ENCODE measurements around the gene CEP112. TPM values are rescaled to one million over a fixed set of nuclear protein-coding genes. Genes with fewer than 3 reads are reported as not detected.

CEP112 gene
- total and polyA plus RNA-seq, 2 of the 13 experiments (the other 11 are each of a cell fraction or from before 2014, with no cell fraction given): 1.2 to 3.4 TPM

DNA sequence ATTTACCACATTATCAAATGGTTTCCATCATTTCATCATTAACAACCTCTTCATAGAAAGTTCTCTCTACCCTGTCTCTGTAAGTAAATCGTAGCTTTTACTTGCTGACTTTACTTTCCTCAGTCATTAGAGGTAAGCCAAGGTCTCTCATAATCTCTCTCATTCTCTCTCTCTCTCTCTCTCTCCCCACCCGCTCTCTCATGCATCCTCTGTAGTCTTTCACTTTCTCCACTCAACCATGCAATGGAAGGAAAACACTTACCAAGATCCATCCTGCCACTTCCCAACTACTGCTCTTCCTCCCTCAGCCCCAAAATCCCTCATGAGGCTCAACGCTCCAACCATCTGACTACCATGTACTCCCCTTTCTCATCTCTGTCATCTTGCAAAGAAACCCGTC lies 6.1 kb downstream of the CEP112 start (continued):
- TF ChIP-seq, protein P1, sequence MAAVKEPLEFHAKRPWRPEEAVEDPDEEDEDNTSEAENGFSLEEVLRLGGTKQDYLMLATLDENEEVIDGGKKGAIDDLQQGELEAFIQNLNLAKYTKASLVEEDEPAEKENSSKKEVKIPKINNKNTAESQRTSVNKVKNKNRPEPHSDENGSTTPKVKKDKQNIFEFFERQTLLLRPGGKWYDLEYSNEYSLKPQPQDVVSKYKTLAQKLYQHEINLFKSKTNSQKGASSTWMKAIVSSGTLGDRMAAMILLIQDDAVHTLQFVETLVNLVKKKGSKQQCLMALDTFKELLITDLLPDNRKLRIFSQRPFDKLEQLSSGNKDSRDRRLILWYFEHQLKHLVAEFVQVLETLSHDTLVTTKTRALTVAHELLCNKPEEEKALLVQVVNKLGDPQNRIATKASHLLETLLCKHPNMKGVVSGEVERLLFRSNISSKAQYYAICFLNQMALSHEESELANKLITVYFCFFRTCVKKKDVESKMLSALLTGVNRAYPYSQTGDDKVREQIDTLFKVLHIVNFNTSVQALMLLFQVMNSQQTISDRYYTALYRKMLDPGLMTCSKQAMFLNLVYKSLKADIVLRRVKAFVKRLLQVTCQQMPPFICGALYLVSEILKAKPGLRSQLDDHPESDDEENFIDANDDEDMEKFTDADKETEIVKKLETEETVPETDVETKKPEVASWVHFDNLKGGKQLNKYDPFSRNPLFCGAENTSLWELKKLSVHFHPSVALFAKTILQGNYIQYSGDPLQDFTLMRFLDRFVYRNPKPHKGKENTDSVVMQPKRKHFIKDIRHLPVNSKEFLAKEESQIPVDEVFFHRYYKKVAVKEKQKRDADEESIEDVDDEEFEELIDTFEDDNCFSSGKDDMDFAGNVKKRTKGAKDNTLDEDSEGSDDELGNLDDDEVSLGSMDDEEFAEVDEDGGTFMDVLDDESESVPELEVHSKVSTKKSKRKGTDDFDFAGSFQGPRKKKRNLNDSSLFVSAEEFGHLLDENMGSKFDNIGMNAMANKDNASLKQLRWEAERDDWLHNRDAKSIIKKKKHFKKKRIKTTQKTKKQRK (IDR thresholded peaks at IDR 0.05; ENCODE audit: low read length): no peak

DNA sequence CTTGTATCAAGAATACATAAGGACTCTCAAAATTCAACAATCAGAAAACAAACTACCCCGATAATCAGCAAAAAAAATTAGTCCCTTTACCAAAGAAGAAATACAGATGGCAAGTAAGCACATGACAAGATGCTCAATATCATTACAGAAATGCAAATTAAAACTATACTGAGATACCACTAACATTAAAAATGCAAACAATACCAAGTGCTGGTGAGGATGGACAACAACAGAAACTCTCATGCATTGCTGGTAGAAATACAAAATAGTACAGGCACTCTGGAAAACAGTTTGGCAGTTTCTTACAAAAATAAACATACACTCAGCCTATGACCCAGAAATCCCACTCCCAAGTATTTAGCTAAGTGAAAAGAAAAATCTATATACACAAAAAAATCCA lies 7.5 kb downstream of the CEP112 start:
- H3K27ac ChIP-seq (ENCODE audit: extremely low read length, insufficient read depth, low read length): no peak overlapping the region
- TF ChIP-seq FOXK1 (CRISPR knock-in tag; IDR thresholded peaks at IDR 0.05; ENCODE audit: borderline replicate concordance, low read depth) (no peak), ZNF251 (CRISPR knock-in tag; IDR thresholded peaks at IDR 0.05) (no peak), MTF1 (CRISPR knock-in tag; IDR thresholded peaks at IDR 0.05) (no peak), HHEX (CRISPR knock-in tag; IDR thresholded peaks at IDR 0.05) (no peak)
- 70% methylated on average over 1 of the region's 1 CpG for WGBS (ENCODE audit: low lambda C conversion rate)
- no peak overlapping the region for H3K4me3 ChIP-seq (replicated peaks in 1 of 3; ENCODE audit: insufficient read depth in 1 of 3, low read depth in 2 of 3, low read length in 3 of 3)
- no peak overlapping the region for H3K9ac ChIP-seq (ENCODE audit: insufficient read depth, low read depth, low read length)
- no peak overlapping the region for H3K4me2 ChIP-seq (ENCODE audit: low read depth, low read length)
- H3K27me3 ChIP-seq (ENCODE audit: control insufficient read depth in 1 of 2, insufficient read depth in 2 of 2, low read length in 2 of 2): no peaks in the 10 kb centered on the region
- no peaks in the 10 kb centered on the region for H3K79me2 ChIP-seq (ENCODE audit: insufficient read depth, low read length)
- ChIA-PET POLR2A (no interaction called here), CTCF (ENCODE audit: low intra/inter-chr PET ratio, low total read pairs) (no interaction called here)
- no peaks in the 10 kb centered on the region for H3K4me1 ChIP-seq (ENCODE audit: insufficient read depth, low read length)
- no peak overlapping the region for H2AFZ ChIP-seq (ENCODE audit: low read length)
- peaks cover 0 to 4% of the 10 kb centered on the region in 2 experiments; a peak in 1 of 5 replicates for H3K36me3 ChIP-seq (replicated peaks in 1 of 2; ENCODE audit: control insufficient read depth in 1 of 2, insufficient read depth in 2 of 2, low read length in 2 of 2)
- no peaks in the 10 kb centered on the region for H3K9me3 ChIP-seq (ENCODE audit: low read length)
- DNase-seq (ENCODE audit: low spot score): no peak
- no TSS peak for BruUV-seq (replicated peaks)
- no peak for ATAC-seq
- in situ Hi-C loops (cut with HindIII; ENCODE audit: extremely low pct_ligation_motif_present, low pct_unique_long_range_greater_than_20kb) (no loop called here), intact Hi-C loops (cut with micrococcal nuclease; ENCODE audit: unreplicated experiment) (no loop called here)
- FAIRE-seq: no peak
- H4K20me1 ChIP-seq (ENCODE audit: insufficient read depth, low read length): no peaks in the 10 kb centered on the region

Data from HepG2 (cell line).